NCI-H2227 (cell line): Measurements from ENCODE around the gene SLC41A3.
"Not testable (repeated sequence)": the region's sequence is repeated elsewhere in the genome, so short reads cannot be mapped to it uniquely, and the experiment has no call there.

ENCODE experiments used
- DNase-seq: peaks from one replicate; lab custom pipeline; 2025; ENCODE audit not compliant: unreplicated experiment; lab: John Stamatoyannopoulos, UW

SLC41A3 gene

GRCh38 chr3:126107203-126107939, 23.4 kb upstream of the SLC41A3 start:
- no peak for DNase-seq

- no peak for DNase-seq
Observed at GRCh38 chr3:126106336-126107202, 22.6 kb upstream of the SLC41A3 start.

GRCh38 chr3:126105691-126106187, 21.8 kb upstream of the SLC41A3 start:
- DNase-seq: no peak

- DNase-seq: no peak
Observed at GRCh38 chr3:126104742-126105605, 21.1 kb upstream of the SLC41A3 start.

- DNase-seq: no peak
Observed at GRCh38 chr3:126104028-126104635, 20.2 kb upstream of the SLC41A3 start.

GRCh38 chr3:126103121-126104027, 19.4 kb upstream of the SLC41A3 start:
- DNase-seq: no peak

- DNase-seq: no peak
Observed at GRCh38 chr3:126102530-126102951, 18.6 kb upstream of the SLC41A3 start.

- DNase-seq: no peak
Observed at GRCh38 chr3:126102011-126102410, 18.1 kb upstream of the SLC41A3 start.

- DNase-seq: no peak
Observed at GRCh38 chr3:126101521-126101982, 17.6 kb upstream of the SLC41A3 start.

- DNase-seq: no peak
Observed at GRCh38 chr3:126100634-126101301, 16.8 kb upstream of the SLC41A3 start.

GRCh38 chr3:126100269-126100633, 16.3 kb upstream of the SLC41A3 start:
- DNase-seq: no peak

GRCh38 chr3:126098391-126098858, 14.5 kb upstream of the SLC41A3 start:
- DNase-seq: no peak

GRCh38 chr3:126097801-126098200, 13.9 kb upstream of the SLC41A3 start:
- no peak for DNase-seq

GRCh38 chr3:126096274-126096673, 12.3 kb upstream of the SLC41A3 start:
- not testable (repeated sequence) for DNase-seq

- not testable (repeated sequence) for DNase-seq
Observed at GRCh38 chr3:126092128-126092527, 8.2 kb upstream of the SLC41A3 start.

- no peak for DNase-seq
Observed at GRCh38 chr3:126087552-126088175, 3.7 kb upstream of the SLC41A3 start.

- DNase-seq: no peak
Observed at GRCh38 chr3:126085841-126086240, 1.9 kb upstream of the SLC41A3 start.

- no peak for DNase-seq
Observed at GRCh38 chr3:126085276-126085675, 1.4 kb upstream of the SLC41A3 start.
